GM18519 (cell line): ENCODE measurements around the gene KRTAP10-10.
"Not testable (repeated sequence)": the region's sequence is repeated elsewhere in the genome, so short reads cannot be mapped to it uniquely, and the experiment has no call there.

ENCODE experiments used
- ATAC-seq: cut with Tn5 transposase; IDR thresholded peaks from one replicate; pipeline ENCODE4 v1.9.1; 2021; ENCODE audit warnings: mild to moderate bottlenecking, moderate library complexity; ENCODE audit not compliant: unreplicated experiment, low FRiP score

KRTAP10-10 gene

GRCh38 chr21:44601596-44602462 is 35.3 kb upstream of the KRTAP10-10 start:
- no peak for ATAC-seq

GRCh38 chr21:44602463-44602850 is 34.7 kb upstream of the KRTAP10-10 start:
- no peak for ATAC-seq

GRCh38 chr21:44603109-44603875 is 33.9 kb upstream of the KRTAP10-10 start:
- no peak for ATAC-seq

- ATAC-seq = no peak
These were observed 33.2 kb upstream of the KRTAP10-10 start for GRCh38 chr21:44603911-44604310.

- ATAC-seq = no peak
These were observed 30.7 kb upstream of the KRTAP10-10 start for GRCh38 chr21:44606495-44606894.

- ATAC-seq = no peak
These were observed 28.0 kb upstream of the KRTAP10-10 start for GRCh38 chr21:44609193-44609592.

GRCh38 chr21:44610157-44610843 is 26.9 kb upstream of the KRTAP10-10 start:
- not testable (repeated sequence) for ATAC-seq

GRCh38 chr21:44611551-44611950 is 25.6 kb upstream of the KRTAP10-10 start:
- no peak for ATAC-seq

- ATAC-seq = no peak
These were observed 25.1 kb upstream of the KRTAP10-10 start, which contains the start of gene KRTAP10-8 for GRCh38 chr21:44612029-44612486. Gene KRTAP10-8 (plus strand): TSS chr21:44612079. CDS start chr21:44612101, 22 bp downstream.

GRCh38 chr21:44612669-44613229 is 24.4 kb upstream of the KRTAP10-10 start:
- no peak for ATAC-seq

- ATAC-seq = no peak
These were observed 23.6 kb upstream of the KRTAP10-10 start for GRCh38 chr21:44613386-44614155.

- ATAC-seq = no peak
These were observed 23.0 kb upstream of the KRTAP10-10 start for GRCh38 chr21:44614161-44614631.

- ATAC-seq = no peak
These were observed 22.2 kb upstream of the KRTAP10-10 start for GRCh38 chr21:44614961-44615391.

- ATAC-seq = no peak
These were observed 21.7 kb upstream of the KRTAP10-10 start for GRCh38 chr21:44615466-44615865.

- ATAC-seq = no peak
These were observed 21.1 kb upstream of the KRTAP10-10 start for GRCh38 chr21:44615911-44616590.

GRCh38 chr21:44616591-44616926 is 20.6 kb upstream of the KRTAP10-10 start:
- ATAC-seq = no peak

GRCh38 chr21:44617071-44617501 is 20.1 kb upstream of the KRTAP10-10 start:
- no peak for ATAC-seq

GRCh38 chr21:44618504-44618903 is 18.7 kb upstream of the KRTAP10-10 start:
- no peak for ATAC-seq

GRCh38 chr21:44618909-44619308 is 18.2 kb upstream of the KRTAP10-10 start:
- ATAC-seq = no peak
